WTC11 (cell line): ENCODE measurements around the gene ZNF516. TPM values are rescaled to one million over a fixed set of nuclear protein-coding genes. Genes with fewer than 3 reads are reported as not detected.

Experiments
- ATAC-seq: fragments of 200-7000 bp; cut with Tn5 transposase; 2 replicates; pipeline ENCODE4 v1.10.0; 2021; ENCODE audit warnings: mild to moderate bottlenecking, moderate library complexity
- CTCF ChIA-PET: fragments of 300-600 bp; sonication (Branson Sonifier 250); formaldehyde crosslinking; loops from one replicate; lab custom pipeline; 2021; ENCODE audit warnings: antibody characterized with exemption; lab: Charles Lee
- POLR2A ChIA-PET: fragments of 350-600 bp; sonication (Branson Sonifier 250); formaldehyde crosslinking; loops from one replicate; lab custom pipeline; 2021; ENCODE audit warnings: antibody characterized with exemption; lab: Charles Lee
- DNase-seq: peaks from one replicate; pipeline ENCODE4 v3.0.0; 2021; ENCODE audit warnings: low spot score
- H3K27ac Mint-ChIP-seq: 2 replicates; pipeline ENCODE4 v1.8.0; 2021; ENCODE audit warnings: mixed read lengths
- H3K27me3 Mint-ChIP-seq: 2 replicates; pipeline ENCODE4 v1.8.0; 2021; ENCODE audit warnings: low read depth, mild to moderate bottlenecking, moderate library complexity, mixed read lengths
- H3K36me3 Mint-ChIP-seq: 2 replicates; pipeline ENCODE4 v1.8.0; 2021; ENCODE audit warnings: mixed read lengths
- H3K4me1 Mint-ChIP-seq: 2 replicates; pipeline ENCODE4 v1.8.0; 2022; ENCODE audit warnings: mixed read lengths
- H3K4me3 Mint-ChIP-seq: 2 replicates; pipeline ENCODE4 v1.8.0; 2021; ENCODE audit warnings: mild to moderate bottlenecking, moderate library complexity, mixed read lengths
- H3K9me3 Mint-ChIP-seq: 2 replicates; pipeline ENCODE4 v1.8.0; 2021; ENCODE audit warnings: mixed read lengths
- CREM ChIP-seq: sonication (generic); formaldehyde crosslinking; IDR thresholded peaks from 2 replicates; pipeline ENCODE4 v1.8.1; 2022; ENCODE audit warnings: mild to moderate bottlenecking, missing genetic modification reagents, moderate library complexity
- E2F5 ChIP-seq: sonication (generic); formaldehyde crosslinking; IDR thresholded peaks from 2 replicates; pipeline ENCODE4 v1.8.1; 2022; ENCODE audit warnings: mild to moderate bottlenecking, moderate library complexity, missing genetic modification reagents
- IRF2 ChIP-seq: sonication (generic); formaldehyde crosslinking; IDR thresholded peaks from 2 replicates; pipeline ENCODE4 v1.8.0; 2022; ENCODE audit warnings: low read depth, missing genetic modification reagents, borderline replicate concordance
- MLX ChIP-seq: sonication (generic); formaldehyde crosslinking; IDR thresholded peaks from 2 replicates; pipeline ENCODE4 v1.8.1; 2023; ENCODE audit warnings: mild to moderate bottlenecking, missing genetic modification reagents, moderate library complexity
- MXD4 ChIP-seq: fragments of 250-450 bp; sonication (Bioruptor Pico); IDR thresholded peaks from 2 replicates; pipeline ENCODE4 v1.8.0; 2021; ENCODE audit warnings: mild to moderate bottlenecking, moderate library complexity, borderline replicate concordance
- NFATC4 ChIP-seq: fragments of 250-450 bp; sonication (Bioruptor Pico); IDR thresholded peaks from 2 replicates; pipeline ENCODE4 v1.9.0; 2021; ENCODE audit warnings: mild to moderate bottlenecking
- NFYB ChIP-seq: sonication (generic); formaldehyde crosslinking; conservative IDR thresholded peaks from 2 replicates; pipeline ENCODE4 v1.8.0; 2022; ENCODE audit warnings: low read depth, missing genetic modification reagents
- NR2C2 ChIP-seq: sonication (generic); formaldehyde crosslinking; IDR thresholded peaks from 2 replicates; pipeline ENCODE4 v1.8.0; 2022; ENCODE audit warnings: mild to moderate bottlenecking, missing genetic modification reagents
- OVOL2 ChIP-seq: fragments of 250-450 bp; sonication (Bioruptor Pico); IDR thresholded peaks from 2 replicates; pipeline ENCODE4 v1.9.0; 2021; ENCODE audit warnings: mild to moderate bottlenecking, borderline replicate concordance
- PRDM15 ChIP-seq: sonication (generic); formaldehyde crosslinking; IDR thresholded peaks from 2 replicates; pipeline ENCODE4 v1.8.0; 2022; ENCODE audit warnings: missing genetic modification reagents
- RELA ChIP-seq: sonication (generic); formaldehyde crosslinking; IDR thresholded peaks from 2 replicates; pipeline ENCODE4 v1.8.1; 2022; ENCODE audit warnings: missing genetic modification reagents, mild to moderate bottlenecking, borderline replicate concordance
- SMAD3 ChIP-seq: sonication (generic); formaldehyde crosslinking; IDR thresholded peaks from 2 replicates; pipeline ENCODE4 v1.8.0; 2022; ENCODE audit warnings: missing genetic modification reagents, mild to moderate bottlenecking, borderline replicate concordance
- SMAD4 ChIP-seq: sonication (generic); formaldehyde crosslinking; IDR thresholded peaks from 2 replicates; pipeline ENCODE4 v1.8.0; 2022; ENCODE audit warnings: mild to moderate bottlenecking, missing genetic modification reagents
- SOX15 ChIP-seq: fragments of 250-450 bp; sonication (Bioruptor Pico); IDR thresholded peaks from 2 replicates; pipeline ENCODE4 v1.9.0; 2021; ENCODE audit warnings: mild to moderate bottlenecking
- TCF7 ChIP-seq: sonication (generic); formaldehyde crosslinking; IDR thresholded peaks from 2 replicates; pipeline ENCODE4 v1.8.0; 2022; ENCODE audit warnings: mild to moderate bottlenecking, low read depth, missing genetic modification reagents, moderate library complexity
- TEAD1 ChIP-seq: sonication (generic); formaldehyde crosslinking; IDR thresholded peaks from 2 replicates; pipeline ENCODE4 v1.8.0; 2022; ENCODE audit warnings: mild to moderate bottlenecking, missing genetic modification reagents
- TEAD4 ChIP-seq: sonication (generic); formaldehyde crosslinking; IDR thresholded peaks from 2 replicates; pipeline ENCODE4 v1.8.0; 2022; ENCODE audit warnings: mild to moderate bottlenecking, missing genetic modification reagents
- ZNF263 ChIP-seq: sonication (generic); formaldehyde crosslinking; IDR thresholded peaks from 2 replicates; pipeline ENCODE4 v1.8.1; 2022; ENCODE audit warnings: low read depth, mild to moderate bottlenecking, moderate library complexity, missing genetic modification reagents
- ZNF416 ChIP-seq: fragments of 250-450 bp; sonication (Bioruptor Pico); IDR thresholded peaks from 2 replicates; pipeline ENCODE4 v1.9.0; 2021; ENCODE audit warnings: mild to moderate bottlenecking, inconsistent platforms
- ZNF423 ChIP-seq: fragments of 250-450 bp; sonication (Bioruptor Pico); IDR thresholded peaks from 2 replicates; pipeline ENCODE4 v2.1.2; 2022; ENCODE audit warnings: mild to moderate bottlenecking, moderate library complexity
- ZNF671 ChIP-seq: fragments of 250-450 bp; sonication (Bioruptor Pico); IDR thresholded peaks from 2 replicates; pipeline ENCODE4 v1.8.0; 2021; ENCODE audit warnings: mild to moderate bottlenecking
- total RNA-seq: library from RNA; stranded (reverse); gene quantifications from 3 replicates; pipeline ENCODE4 v1.2.3, GENCODE V29; 2021
- TF ChIP-seq, protein P1 (sequence below): fragments of 250-450 bp; sonication (Bioruptor Pico); IDR thresholded peaks from 2 replicates; pipeline ENCODE4 v1.9.0; 2021; ENCODE audit warnings: mild to moderate bottlenecking
- TF ChIP-seq, protein P2 (sequence below): sonication (generic); formaldehyde crosslinking; IDR thresholded peaks from 2 replicates; pipeline ENCODE4 v1.8.1; 2022; ENCODE audit warnings: missing genetic modification reagents, borderline replicate concordance
- TF ChIP-seq, protein P3 (sequence below): sonication (generic); formaldehyde crosslinking; IDR thresholded peaks from 2 replicates; pipeline ENCODE4 v1.8.0; 2022; ENCODE audit warnings: mild to moderate bottlenecking, missing genetic modification reagents
- TF ChIP-seq, protein P4 (sequence below): sonication (generic); formaldehyde crosslinking; IDR thresholded peaks from 2 replicates; pipeline ENCODE4 v1.8.1; 2023; ENCODE audit warnings: mild to moderate bottlenecking, missing genetic modification reagents

The ZNF516 gene
- total RNA-seq, 1 experiment from 2014 or later, result 58.6 TPM

GRCh38 chr18:76457475-76457874 is 37.6 kb downstream of the ZNF516 start:
- no peak for ATAC-seq
- ChIA-PET CTCF (interaction anchor here (0.8 to 1.2 kb wide), 2 partner anchors 22 to 201 kb away, joined by 3 read pairs; no protein-coding TSS in a partner anchor), POLR2A (no interaction called here)
- H3K36me3 Mint-ChIP-seq, result peaks cover 10% of the 10 kb centered on the region
- DNase-seq, result no peak
- no peaks in the 10 kb centered on the region for H3K9me3 Mint-ChIP-seq
- peaks cover 57% of the 10 kb centered on the region for H3K4me1 Mint-ChIP-seq
- no peak overlapping the region for H3K4me3 Mint-ChIP-seq
- TF ChIP-seq SMAD3 (CRISPR knock-in tag) (no peak), ZNF416 (no peak), PRDM15 (CRISPR knock-in tag) (no peak), OVOL2 (CRISPR knock-in tag) (no peak), NFATC4 (no peak), TEAD4 (CRISPR knock-in tag) (no peak), MLX (CRISPR knock-in tag) (no peak), NR2C2 (CRISPR knock-in tag) (no peak), ZNF263 (CRISPR knock-in tag) (no peak), TCF7 (CRISPR knock-in tag) (no peak), TEAD1 (CRISPR knock-in tag) (no peak), CREM (CRISPR knock-in tag) (no peak), IRF2 (CRISPR knock-in tag) (no peak), ZNF423 (no peak), ZNF671 (no peak)
- TF ChIP-seq, protein P1, sequence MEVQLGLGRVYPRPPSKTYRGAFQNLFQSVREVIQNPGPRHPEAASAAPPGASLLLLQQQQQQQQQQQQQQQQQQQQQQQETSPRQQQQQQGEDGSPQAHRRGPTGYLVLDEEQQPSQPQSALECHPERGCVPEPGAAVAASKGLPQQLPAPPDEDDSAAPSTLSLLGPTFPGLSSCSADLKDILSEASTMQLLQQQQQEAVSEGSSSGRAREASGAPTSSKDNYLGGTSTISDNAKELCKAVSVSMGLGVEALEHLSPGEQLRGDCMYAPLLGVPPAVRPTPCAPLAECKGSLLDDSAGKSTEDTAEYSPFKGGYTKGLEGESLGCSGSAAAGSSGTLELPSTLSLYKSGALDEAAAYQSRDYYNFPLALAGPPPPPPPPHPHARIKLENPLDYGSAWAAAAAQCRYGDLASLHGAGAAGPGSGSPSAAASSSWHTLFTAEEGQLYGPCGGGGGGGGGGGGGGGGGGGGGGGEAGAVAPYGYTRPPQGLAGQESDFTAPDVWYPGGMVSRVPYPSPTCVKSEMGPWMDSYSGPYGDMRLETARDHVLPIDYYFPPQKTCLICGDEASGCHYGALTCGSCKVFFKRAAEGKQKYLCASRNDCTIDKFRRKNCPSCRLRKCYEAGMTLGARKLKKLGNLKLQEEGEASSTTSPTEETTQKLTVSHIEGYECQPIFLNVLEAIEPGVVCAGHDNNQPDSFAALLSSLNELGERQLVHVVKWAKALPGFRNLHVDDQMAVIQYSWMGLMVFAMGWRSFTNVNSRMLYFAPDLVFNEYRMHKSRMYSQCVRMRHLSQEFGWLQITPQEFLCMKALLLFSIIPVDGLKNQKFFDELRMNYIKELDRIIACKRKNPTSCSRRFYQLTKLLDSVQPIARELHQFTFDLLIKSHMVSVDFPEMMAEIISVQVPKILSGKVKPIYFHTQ (CRISPR knock-in tag), result no peak
- TF ChIP-seq, protein P2, sequence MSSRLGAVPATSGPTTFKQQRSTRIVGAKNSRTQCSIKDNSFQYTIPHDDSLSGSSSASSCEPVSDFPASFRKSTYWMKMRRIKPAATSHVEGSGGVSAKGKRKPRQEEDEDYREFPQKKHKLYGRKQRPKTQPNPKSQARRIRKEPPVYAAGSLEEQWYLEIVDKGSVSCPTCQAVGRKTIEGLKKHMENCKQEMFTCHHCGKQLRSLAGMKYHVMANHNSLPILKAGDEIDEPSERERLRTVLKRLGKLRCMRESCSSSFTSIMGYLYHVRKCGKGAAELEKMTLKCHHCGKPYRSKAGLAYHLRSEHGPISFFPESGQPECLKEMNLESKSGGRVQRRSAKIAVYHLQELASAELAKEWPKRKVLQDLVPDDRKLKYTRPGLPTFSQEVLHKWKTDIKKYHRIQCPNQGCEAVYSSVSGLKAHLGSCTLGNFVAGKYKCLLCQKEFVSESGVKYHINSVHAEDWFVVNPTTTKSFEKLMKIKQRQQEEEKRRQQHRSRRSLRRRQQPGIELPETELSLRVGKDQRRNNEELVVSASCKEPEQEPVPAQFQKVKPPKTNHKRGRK, result no peak
- TF ChIP-seq, protein P3, sequence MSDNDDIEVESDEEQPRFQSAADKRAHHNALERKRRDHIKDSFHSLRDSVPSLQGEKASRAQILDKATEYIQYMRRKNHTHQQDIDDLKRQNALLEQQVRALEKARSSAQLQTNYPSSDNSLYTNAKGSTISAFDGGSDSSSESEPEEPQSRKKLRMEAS (CRISPR knock-in tag), result no peak
- H3K27me3 Mint-ChIP-seq, result peaks cover 10% of the 10 kb centered on the region
- no peak overlapping the region for H3K27ac Mint-ChIP-seq

DNA sequence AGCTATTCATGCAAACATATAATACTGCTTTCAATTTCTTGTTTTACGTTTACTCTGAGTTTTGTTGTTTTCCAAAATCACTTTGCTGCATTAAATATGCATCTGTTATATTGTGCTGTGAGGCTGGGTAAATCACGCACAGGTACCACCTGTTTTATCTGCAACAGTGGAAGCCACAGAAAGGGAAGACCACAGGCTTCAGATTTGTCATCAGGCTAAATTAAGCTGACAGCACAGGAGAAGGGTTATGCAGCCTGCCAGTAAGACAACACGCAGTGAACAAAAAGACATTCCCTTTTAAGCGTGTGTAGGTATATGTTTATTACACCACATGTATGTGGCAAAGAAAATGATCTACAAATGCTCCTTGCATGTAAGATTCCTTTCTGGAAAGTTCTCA is 38.2 kb downstream of the ZNF516 start:
- H3K27me3 Mint-ChIP-seq, result peaks cover 17% of the 10 kb centered on the region
- POLR2A ChIA-PET, result no interaction called here
- no peak for DNase-seq
- H3K9me3 Mint-ChIP-seq, result no peaks in the 10 kb centered on the region
- H3K27ac Mint-ChIP-seq, result peak overlapping the region; percentile 36; the same call in 1 of the 2 replicates
- CTCF ChIA-PET, result interaction anchor here (0.8 to 1.2 kb wide), 2 partner anchors 21 to 202 kb away, joined by 3 read pairs; no protein-coding TSS in a partner anchor
- no peak for ATAC-seq
- H3K36me3 Mint-ChIP-seq, result peaks cover 4% of the 10 kb centered on the region; the same call in 1 of the 2 replicates
- H3K4me1 Mint-ChIP-seq, result peaks cover 63% of the 10 kb centered on the region
- H3K4me3 Mint-ChIP-seq, result no peak overlapping the region
- TF ChIP-seq E2F5 (CRISPR knock-in tag), result no peak
- TF ChIP-seq SMAD4 (CRISPR knock-in tag), result no peak
- TF ChIP-seq, protein P3 (CRISPR knock-in tag), result no peak
- no peak for TF ChIP-seq TEAD1 (CRISPR knock-in tag)
- TF ChIP-seq RELA (CRISPR knock-in tag), result no peak
- TF ChIP-seq, protein P4, sequence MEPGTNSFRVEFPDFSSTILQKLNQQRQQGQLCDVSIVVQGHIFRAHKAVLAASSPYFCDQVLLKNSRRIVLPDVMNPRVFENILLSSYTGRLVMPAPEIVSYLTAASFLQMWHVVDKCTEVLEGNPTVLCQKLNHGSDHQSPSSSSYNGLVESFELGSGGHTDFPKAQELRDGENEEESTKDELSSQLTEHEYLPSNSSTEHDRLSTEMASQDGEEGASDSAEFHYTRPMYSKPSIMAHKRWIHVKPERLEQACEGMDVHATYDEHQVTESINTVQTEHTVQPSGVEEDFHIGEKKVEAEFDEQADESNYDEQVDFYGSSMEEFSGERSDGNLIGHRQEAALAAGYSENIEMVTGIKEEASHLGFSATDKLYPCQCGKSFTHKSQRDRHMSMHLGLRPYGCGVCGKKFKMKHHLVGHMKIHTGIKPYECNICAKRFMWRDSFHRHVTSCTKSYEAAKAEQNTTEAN, result no peak
- TF ChIP-seq MXD4 (CRISPR knock-in tag), result no peak
- TF ChIP-seq NFYB (CRISPR knock-in tag), result no peak
- no peak for TF ChIP-seq SOX15 (CRISPR knock-in tag)
